Left lung (tissue), 10 donors: ENCODE results near the gene CDK18. TPM values are rescaled to one million over a fixed set of nuclear protein-coding genes. Genes with fewer than 3 reads are reported as not detected.
A peak's percentile ranks its signal among the peaks of the same experiment; 100 is the strongest.

ENCODE experiments used
- ATAC-seq: fragments of 200-7000 bp; cut with Tn5 transposase; one replicate; pipeline ENCODE4 v1.9.1; 2020; ENCODE audit warnings: moderate library complexity
- DNase-seq, 4 donors: peaks; one replicate each; pipeline ENCODE4 v3.0.0-alpha.2; 2013 to 2020
- H3K27ac ChIP-seq, 2 donors: fragments of 200-600 bp; sonication (generic) in 1 of 2; one replicate each; pipeline versions ENCODE4 v1.5.0 to v1.8.0; 2020 to 2021
- H3K27me3 ChIP-seq, 2 donors: fragments of 200-600 bp; sonication (generic) in 1 of 2; one replicate each; pipeline versions ENCODE4 v1.5.0 to v1.8.0; 2020 to 2021
- H3K36me3 ChIP-seq, 2 donors: fragments of 200-600 bp; sonication (generic) in 1 of 2; one replicate each; pipeline versions ENCODE4 v1.5.0 to v1.8.0; 2020 to 2021
- H3K4me1 ChIP-seq, 2 donors: fragments of 200-600 bp; one replicate each; pipeline ENCODE4 v1.8.0; 2021
- H3K4me3 ChIP-seq, 2 donors: fragments of 200-600 bp; sonication (generic) in 1 of 2; one replicate each; pipeline versions ENCODE4 v1.5.0 to v1.8.0; 2020 to 2021; ENCODE audit warnings: mild to moderate bottlenecking in 1 of 2
- H3K9me3 ChIP-seq, 2 donors: fragments of 200-600 bp; sonication (generic) in 1 of 2; one replicate each; pipeline versions ENCODE4 v1.5.0 to v1.8.0; 2020 to 2021
- intact Hi-C, 2 donors: fragments of 100-400 bp; cut with DNase I; formaldehyde crosslinking; loops; one replicate each; pipeline versions ENCODE4 v1.11.2 to v1.14.2; 2022
- polyA plus RNA-seq, 6 donors: library from polyadenylated mRNA; unstranded; fragments of 120-200 nt; gene quantifications; one replicate each; pipeline ENCODE4 v1.2.1, GENCODE V29; 2013; ENCODE audit not compliant: insufficient read length in 6 of 6
- total RNA-seq, 2 donors: library from RNA; stranded (reverse); fragmentation: NEBNext Ultra II Directional; extraction: Animal tissue kit (Norgen Biotek cat#: 25700); gene quantifications; one replicate each; pipeline ENCODE4 v1.2.1, GENCODE V29; 2021
- TF ChIP-seq, protein P1 (sequence below), 2 donors: fragments of 200-600 bp; sonication (generic) in 1 of 2; IDR thresholded peaks; one replicate each; pipeline versions ENCODE4 v1.5.0 to v1.8.0; 2021; ENCODE audit warnings: antibody characterized with exemption in 2 of 2
- donor health status: DM: no; HTN: yes; CAD: no.
- donor health status: DM: no; HTN: no; CAD: no.

The CDK18 gene
- total and polyA plus RNA-seq, 8 donors: 18.5 to 30.1 (median 23.4) TPM

DNA sequence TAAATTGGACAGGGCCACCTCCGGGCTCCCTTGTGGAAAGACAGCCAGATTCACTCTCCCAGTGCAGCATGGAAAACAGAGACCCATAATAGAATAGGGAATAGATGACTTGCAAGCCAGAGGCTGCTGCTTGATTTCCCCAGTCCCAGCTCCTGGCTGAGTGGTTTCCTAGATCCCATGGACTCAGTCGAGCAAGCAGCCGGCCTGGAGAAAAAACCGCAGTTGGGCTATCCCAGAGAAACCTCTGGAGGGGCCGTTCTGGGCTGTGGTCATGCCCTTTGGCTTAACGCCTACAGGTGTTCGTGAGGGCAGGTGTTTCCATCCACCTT is 65.7 kb downstream of the CDK18 start:
- intact Hi-C loops: no loop called here
- Histone ChIP-seq H3K27me3 (peaks cover 29 to 69% of the 10 kb centered on the region in 2 donors), H3K4me3 (peak overlapping the region in 1 of 2 donors; percentile 34), H3K36me3 (no peaks in the 10 kb centered on the region), H3K9me3 (no peaks in the 10 kb centered on the region), H3K27ac (no peak overlapping the region), H3K4me1 (peaks cover 0 to 3% of the 10 kb centered on the region in 2 donors)
- ATAC-seq: no peak
- TF ChIP-seq, protein P1, sequence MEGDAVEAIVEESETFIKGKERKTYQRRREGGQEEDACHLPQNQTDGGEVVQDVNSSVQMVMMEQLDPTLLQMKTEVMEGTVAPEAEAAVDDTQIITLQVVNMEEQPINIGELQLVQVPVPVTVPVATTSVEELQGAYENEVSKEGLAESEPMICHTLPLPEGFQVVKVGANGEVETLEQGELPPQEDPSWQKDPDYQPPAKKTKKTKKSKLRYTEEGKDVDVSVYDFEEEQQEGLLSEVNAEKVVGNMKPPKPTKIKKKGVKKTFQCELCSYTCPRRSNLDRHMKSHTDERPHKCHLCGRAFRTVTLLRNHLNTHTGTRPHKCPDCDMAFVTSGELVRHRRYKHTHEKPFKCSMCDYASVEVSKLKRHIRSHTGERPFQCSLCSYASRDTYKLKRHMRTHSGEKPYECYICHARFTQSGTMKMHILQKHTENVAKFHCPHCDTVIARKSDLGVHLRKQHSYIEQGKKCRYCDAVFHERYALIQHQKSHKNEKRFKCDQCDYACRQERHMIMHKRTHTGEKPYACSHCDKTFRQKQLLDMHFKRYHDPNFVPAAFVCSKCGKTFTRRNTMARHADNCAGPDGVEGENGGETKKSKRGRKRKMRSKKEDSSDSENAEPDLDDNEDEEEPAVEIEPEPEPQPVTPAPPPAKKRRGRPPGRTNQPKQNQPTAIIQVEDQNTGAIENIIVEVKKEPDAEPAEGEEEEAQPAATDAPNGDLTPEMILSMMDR (IDR thresholded peaks at IDR 0.05): no peak
- DNase-seq: no peak

DNA sequence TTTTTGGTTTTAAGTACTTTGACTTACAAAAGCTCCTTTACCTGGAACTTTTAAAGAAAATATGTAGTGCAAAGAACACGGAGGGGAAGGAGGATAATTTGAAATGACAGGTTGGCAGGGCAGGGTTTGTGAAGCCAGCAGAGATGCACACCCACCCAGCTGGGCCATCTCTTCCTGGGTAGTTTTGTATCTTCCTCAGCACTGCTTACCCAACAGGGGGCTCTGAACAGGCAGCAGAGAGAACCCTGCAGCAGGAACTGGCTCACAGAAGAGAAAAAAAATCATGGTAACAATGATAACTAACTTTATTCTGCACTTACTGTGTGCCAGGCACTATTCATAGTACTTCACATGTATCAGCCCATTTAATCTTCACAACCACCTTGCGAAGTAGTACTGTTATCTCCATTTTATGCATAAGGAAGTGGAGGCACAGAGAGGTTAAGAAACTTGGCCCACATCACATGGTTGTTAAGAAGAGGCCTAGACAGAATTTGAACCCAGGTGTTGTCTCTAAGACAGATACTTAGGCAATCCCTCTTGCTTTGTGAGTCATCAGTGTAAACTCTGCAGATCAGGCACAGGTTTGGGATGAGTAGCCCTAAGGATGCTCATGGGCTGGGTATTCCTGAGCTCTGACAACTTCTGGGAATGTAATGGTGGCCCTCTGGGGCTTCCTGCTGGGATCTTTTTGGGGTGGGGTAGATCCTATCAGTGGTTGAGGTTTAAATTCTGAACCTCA is 66.5 kb downstream of the CDK18 start:
- ATAC-seq (no peak), DNase-seq (no peak)
- no peak overlapping the region for H3K4me3 ChIP-seq

GRCh38 chr1:205571747-205572146 is 67.3 kb downstream of the CDK18 start:
- H3K27me3 ChIP-seq: peaks cover 29 to 53% of the 10 kb centered on the region in 2 donors
- intact Hi-C loops: no loop called here
- no peaks in the 10 kb centered on the region for H3K36me3 ChIP-seq
- no peaks in the 10 kb centered on the region for H3K9me3 ChIP-seq
- ATAC-seq: no peak
- TF ChIP-seq, protein P1 (IDR thresholded peaks at IDR 0.05): no peak
- H3K4me3 ChIP-seq: no peak overlapping the region
- no peak for DNase-seq
- peaks cover 0 to 3% of the 10 kb centered on the region in 2 donors for H3K4me1 ChIP-seq
- no peak overlapping the region for H3K27ac ChIP-seq

More for the DNA sequence above, 66.5 kb downstream of the CDK18 start:
- H3K36me3 ChIP-seq: no peaks in the 10 kb centered on the region
- no peak overlapping the region for H3K27ac ChIP-seq
- no peaks in the 10 kb centered on the region for H3K9me3 ChIP-seq
- H3K4me1 ChIP-seq: peaks cover 0 to 3% of the 10 kb centered on the region in 2 donors
- TF ChIP-seq, protein P1 (IDR thresholded peaks at IDR 0.05): no peak
- intact Hi-C loops: no loop called here
- H3K27me3 ChIP-seq: peaks cover 29 to 61% of the 10 kb centered on the region in 2 donors

DNA sequence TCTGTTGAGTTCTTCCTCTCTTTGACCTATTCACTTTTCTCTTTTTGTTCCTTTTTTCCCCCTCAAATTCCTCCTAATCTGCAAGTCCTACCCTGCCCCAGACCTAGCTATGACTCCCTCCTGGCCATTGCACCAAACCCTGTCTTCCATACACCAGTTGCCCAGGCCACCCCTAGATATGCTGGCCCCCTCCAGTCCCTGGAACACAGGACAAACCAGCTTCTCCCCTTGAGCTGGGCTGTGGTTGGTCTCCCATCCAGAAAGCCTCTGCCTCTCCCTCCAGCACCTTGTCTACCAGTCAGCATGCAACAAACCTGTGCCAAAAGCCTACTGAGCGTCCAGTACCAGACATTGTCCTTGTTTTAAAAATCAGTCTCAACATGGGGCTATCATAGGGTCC is 68.0 kb downstream of the CDK18 start:
- TF ChIP-seq, protein P1 (IDR thresholded peaks at IDR 0.05): no peak
- intact Hi-C loops: no loop called here
- Histone ChIP-seq H3K4me3 (no peak overlapping the region), H3K4me1 (peaks cover 0 to 3% of the 10 kb centered on the region in 2 donors), H3K36me3 (no peaks in the 10 kb centered on the region), H3K9me3 (no peaks in the 10 kb centered on the region), H3K27me3 (peaks cover 25 to 46% of the 10 kb centered on the region in 2 donors), H3K27ac (no peak overlapping the region)
- no peak for ATAC-seq
- DNase-seq: no peak

GRCh38 chr1:205575294-205575885 is 70.9 kb downstream of the CDK18 start:
- H3K36me3 ChIP-seq: no peaks in the 10 kb centered on the region

More at GRCh38 chr1:205575294-205575885, 70.9 kb downstream of the CDK18 start:
- peaks cover 0 to 12% of the 10 kb centered on the region in 2 donors for H3K4me1 ChIP-seq
- intact Hi-C loops: no loop called here
- H3K27ac ChIP-seq: no peak overlapping the region
- peaks cover 0 to 17% of the 10 kb centered on the region in 2 donors for H3K27me3 ChIP-seq
- TF ChIP-seq, protein P1 (IDR thresholded peaks at IDR 0.05): no peak
- ATAC-seq (peak; percentile 6), DNase-seq (no peak)
- no peaks in the 10 kb centered on the region for H3K9me3 ChIP-seq
- H3K4me3 ChIP-seq: no peak overlapping the region
